Measurements from ENCODE around the gene TTC34.

DNA sequence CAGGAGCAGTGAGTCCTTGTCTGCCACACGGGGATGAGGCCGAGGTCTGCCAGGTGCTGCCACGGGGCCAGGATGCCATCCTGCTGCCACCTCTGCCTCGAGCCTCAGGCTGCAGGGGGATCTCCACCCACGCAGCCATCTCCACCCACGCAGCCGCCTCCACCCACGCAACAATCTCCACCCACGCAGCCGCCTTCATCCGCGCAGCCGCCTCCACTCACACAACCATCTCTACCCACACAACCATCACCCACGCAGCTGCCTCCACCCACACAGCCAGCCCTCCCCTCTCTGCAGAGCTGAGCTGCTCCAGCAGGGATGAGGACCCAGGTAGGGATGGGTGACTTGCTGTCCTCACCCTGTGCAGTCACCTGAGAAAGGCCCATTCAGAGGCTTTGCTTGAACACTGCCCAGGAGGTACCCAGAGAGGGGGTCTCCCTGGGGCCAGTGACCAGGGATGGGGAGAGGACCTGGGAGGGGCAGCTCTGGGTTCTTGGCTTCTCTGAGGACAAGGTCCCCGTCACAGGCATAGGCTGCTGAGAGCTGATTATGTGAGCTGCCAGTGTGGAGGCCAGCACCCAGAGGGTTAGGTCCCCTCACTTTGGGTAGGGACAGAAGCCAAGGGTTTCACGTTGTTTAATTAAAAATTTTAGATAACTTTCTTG is 46.6 kb upstream of the TTC34 start:
- TF ChIP-seq, protein P1, sequence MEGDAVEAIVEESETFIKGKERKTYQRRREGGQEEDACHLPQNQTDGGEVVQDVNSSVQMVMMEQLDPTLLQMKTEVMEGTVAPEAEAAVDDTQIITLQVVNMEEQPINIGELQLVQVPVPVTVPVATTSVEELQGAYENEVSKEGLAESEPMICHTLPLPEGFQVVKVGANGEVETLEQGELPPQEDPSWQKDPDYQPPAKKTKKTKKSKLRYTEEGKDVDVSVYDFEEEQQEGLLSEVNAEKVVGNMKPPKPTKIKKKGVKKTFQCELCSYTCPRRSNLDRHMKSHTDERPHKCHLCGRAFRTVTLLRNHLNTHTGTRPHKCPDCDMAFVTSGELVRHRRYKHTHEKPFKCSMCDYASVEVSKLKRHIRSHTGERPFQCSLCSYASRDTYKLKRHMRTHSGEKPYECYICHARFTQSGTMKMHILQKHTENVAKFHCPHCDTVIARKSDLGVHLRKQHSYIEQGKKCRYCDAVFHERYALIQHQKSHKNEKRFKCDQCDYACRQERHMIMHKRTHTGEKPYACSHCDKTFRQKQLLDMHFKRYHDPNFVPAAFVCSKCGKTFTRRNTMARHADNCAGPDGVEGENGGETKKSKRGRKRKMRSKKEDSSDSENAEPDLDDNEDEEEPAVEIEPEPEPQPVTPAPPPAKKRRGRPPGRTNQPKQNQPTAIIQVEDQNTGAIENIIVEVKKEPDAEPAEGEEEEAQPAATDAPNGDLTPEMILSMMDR (conservative IDR thresholded peaks at IDR 0.05) = no peak
- TF ChIP-seq EZH2 (IDR thresholded peaks at IDR 0.05; ENCODE audit: low read depth) = no peak

All from PC-9 (cell line).